ENCODE results near the gene LSM5. TPM values are rescaled to one million over a fixed set of nuclear protein-coding genes. Genes with fewer than 3 reads are reported as not detected.

The LSM5 gene
- total RNA-seq, 1 experiment from 2014 or later: 81.0 TPM

GRCh38 chr7:32453341-32454011 lies 36.7 kb downstream of the LSM5 start:
- TF ChIP-seq POLR2AphosphoS5 (IDR thresholded peaks at IDR 0.05; ENCODE audit: low read depth, low read length) (no peak), FOSL1 (IDR thresholded peaks at IDR 0.05; ENCODE audit: low read depth) (peak; percentile 22; the same call in 1 of the 2 replicates)
- DNase-seq (ENCODE audit: low read depth, low spot score) (no peak), ATAC-seq (peak; percentile 58; the same call in 1 of the 2 replicates)
- Histone ChIP-seq H3K4me1 (ENCODE audit: control insufficient read depth in 1 of 2, insufficient read depth in 2 of 2, low read length in 2 of 2) (peaks cover 0 to 10% of the 10 kb centered on the region in 2 experiments; a peak in 2 of 4 replicates), H3K36me3 (ENCODE audit: control insufficient read depth in 1 of 2, insufficient read depth in 2 of 2, low read length in 2 of 2) (no peaks in the 10 kb centered on the region), H3K9ac (ENCODE audit: low read length) (no peak overlapping the region), H3K4me2 (ENCODE audit: low read length) (peak overlapping the region; percentile 49), H3K27me3 (ENCODE audit: insufficient read depth, low read length) (no peaks in the 10 kb centered on the region), H3K9me3 (ENCODE audit: control insufficient read depth in 1 of 2, insufficient read depth in 1 of 2, low read depth in 1 of 2, low read length in 2 of 2) (no peaks in the 10 kb centered on the region), H3K79me2 (ENCODE audit: insufficient read depth, low read length) (no peaks in the 10 kb centered on the region), H4K20me1 (ENCODE audit: insufficient read depth) (no peaks in the 10 kb centered on the region), H3K9me2 (ENCODE audit: insufficient read depth) (no peaks in the 10 kb centered on the region), H3K4me3 (replicated peaks in 1 of 2; ENCODE audit: low read depth in 1 of 2, low read length in 2 of 2) (no peak overlapping the region), H2AFZ (ENCODE audit: low read depth, low read length, poor library complexity, severe bottlenecking) (no peak overlapping the region), H3K27ac (ENCODE audit: low read depth, low read length) (no peak overlapping the region)
- ChIA-PET CTCF (no interaction called here), RAD21 (ENCODE audit: low non-redundant PET in 1 of 2, low total read pairs in 2 of 2, uncharacterized antibody in 2 of 2, unreplicated experiment in 2 of 2) (no interaction called here), POLR2A (no interaction called here)
- BruUV-seq (replicated peaks): no TSS peak
- intact Hi-C loops (cut with micrococcal nuclease): no loop called here

GRCh38 chr7:32447218-32447617 lies 43.0 kb downstream of the LSM5 start:
- no peaks in the 10 kb centered on the region for H3K9me2 ChIP-seq (ENCODE audit: insufficient read depth)
- intact Hi-C loops (cut with micrococcal nuclease): no loop called here
- no TSS peak for BruUV-seq (replicated peaks)
- DNase-seq (ENCODE audit: low read depth, low spot score): no peak
- TF ChIP-seq REST (IDR thresholded peaks at IDR 0.05; ENCODE audit: low read depth): no peak
- TF ChIP-seq YY1 (IDR thresholded peaks at IDR 0.05; ENCODE audit: extremely low read depth, insufficient replicate concordance, low read depth, low read length): no peak
- TF ChIP-seq FOSL1 (IDR thresholded peaks at IDR 0.05; ENCODE audit: low read depth): no peak
- no peak for TF ChIP-seq CTCF (IDR thresholded peaks at IDR 0.05 in 2 of 3, conservative IDR thresholded peaks at IDR 0.05 in 1 of 3; ENCODE audit: borderline replicate concordance in 1 of 3, insufficient read depth in 1 of 3, low read depth in 2 of 3, low read length in 2 of 3)
- no peak for TF ChIP-seq POLR2A (IDR thresholded peaks at IDR 0.05; ENCODE audit: borderline replicate concordance, extremely low read depth, insufficient read depth, insufficient read length)
- no peak for TF ChIP-seq EZH2 (IDR thresholded peaks at IDR 0.05)
- TF ChIP-seq ATF3 (IDR thresholded peaks at IDR 0.05): no peak
- TF ChIP-seq TCF7L2 (IDR thresholded peaks at IDR 0.05; ENCODE audit: borderline replicate concordance, extremely low read depth, insufficient read depth, insufficient read length): no peak
- TF ChIP-seq ZFX (IDR thresholded peaks at IDR 0.05): no peak
- TF ChIP-seq CEBPB (IDR thresholded peaks at IDR 0.05; ENCODE audit: low read depth): no peak
- TF ChIP-seq SIN3A (IDR thresholded peaks at IDR 0.05; ENCODE audit: low read depth): no peak
- no peak for TF ChIP-seq RAD21 (IDR thresholded peaks at IDR 0.05; ENCODE audit: low read depth)
- no peak for TF ChIP-seq EZH2phosphoT487 (IDR thresholded peaks at IDR 0.05; ENCODE audit: borderline replicate concordance)
- H3K27me3 ChIP-seq (ENCODE audit: insufficient read depth, low read length): no peaks in the 10 kb centered on the region
- no peaks in the 10 kb centered on the region for H3K36me3 ChIP-seq (ENCODE audit: control insufficient read depth in 1 of 2, insufficient read depth in 2 of 2, low read length in 2 of 2)
- no peak overlapping the region for H3K4me2 ChIP-seq (ENCODE audit: low read length)
- no peaks in the 10 kb centered on the region for H3K4me1 ChIP-seq (ENCODE audit: control insufficient read depth in 1 of 2, insufficient read depth in 2 of 2, low read length in 2 of 2)
- CTCF ChIA-PET: no interaction called here
- POLR2A ChIA-PET: no interaction called here
- no peaks in the 10 kb centered on the region for H3K9me3 ChIP-seq (ENCODE audit: control insufficient read depth in 1 of 2, insufficient read depth in 1 of 2, low read depth in 1 of 2, low read length in 2 of 2)
- ATAC-seq: no peak
- RAD21 ChIA-PET (ENCODE audit: low non-redundant PET in 1 of 2, low total read pairs in 2 of 2, uncharacterized antibody in 2 of 2, unreplicated experiment in 2 of 2): no interaction called here
- H2AFZ ChIP-seq (ENCODE audit: low read depth, low read length, poor library complexity, severe bottlenecking): no peak overlapping the region
- no peak overlapping the region for H3K9ac ChIP-seq (ENCODE audit: low read length)
- no peaks in the 10 kb centered on the region for H3K79me2 ChIP-seq (ENCODE audit: insufficient read depth, low read length)
- H4K20me1 ChIP-seq (ENCODE audit: insufficient read depth): no peaks in the 10 kb centered on the region
- H3K27ac ChIP-seq (ENCODE audit: low read depth, low read length): no peak overlapping the region
- H3K4me3 ChIP-seq (replicated peaks in 1 of 2; ENCODE audit: low read depth in 1 of 2, low read length in 2 of 2): no peak overlapping the region

All from HCT116 (cell line).